HepG2 (cell line): ENCODE data around the gene RPL37. TPM values are rescaled to one million over a fixed set of nuclear protein-coding genes. Genes with fewer than 3 reads are reported as not detected.

Experiments used
- ARID2 ChIP-seq: sonication (generic); formaldehyde crosslinking; IDR thresholded peaks from 2 replicates; pipeline ENCODE4 v1.8.1; 2022; ENCODE audit warnings: mild to moderate bottlenecking, missing genetic modification reagents, borderline replicate concordance
- CHD4 ChIP-seq: fragments of 200-600 bp; sonication (generic); IDR thresholded peaks from 2 replicates; pipeline ENCODE4 v1.7.0; 2017; ENCODE audit warnings: mild to moderate bottlenecking, low read length, borderline replicate concordance
- DMTF1 ChIP-seq: sonication (generic); formaldehyde crosslinking; IDR thresholded peaks from 2 replicates; pipeline ENCODE4 v1.4.0; 2020; ENCODE audit warnings: mild to moderate bottlenecking, missing genetic modification reagents
- FOXM1 ChIP-seq: sonication (generic); formaldehyde crosslinking; IDR thresholded peaks from 2 replicates; pipeline ENCODE4 v1.5.0; 2020; ENCODE audit warnings: missing genetic modification reagents
- IRX3 ChIP-seq: sonication (generic); formaldehyde crosslinking; IDR thresholded peaks from 2 replicates; pipeline ENCODE4 v1.8.1; 2023; ENCODE audit warnings: mild to moderate bottlenecking, low read depth, missing genetic modification reagents, borderline replicate concordance
- ISL2 ChIP-seq: sonication (generic); formaldehyde crosslinking; IDR thresholded peaks from 2 replicates; pipeline ENCODE4 v1.5.0; 2020; ENCODE audit warnings: missing genetic modification reagents
- MTA3 ChIP-seq: sonication (generic); formaldehyde crosslinking; IDR thresholded peaks from 2 replicates; pipeline ENCODE4 v1.4.0; 2020; ENCODE audit warnings: missing genetic modification reagents
- NONO ChIP-seq, 2 experiments: fragments of 450-650 bp in 1 of 2; sonication (generic) in 1 of 2; formaldehyde crosslinking in 1 of 2; IDR thresholded peaks in 1 of 2; conservative IDR thresholded peaks in 1 of 2; 2 replicates each; pipeline versions ENCODE4 v1.6.1 to v1.8.0; 2017 to 2022; ENCODE audit warnings: mild to moderate bottlenecking in 1 of 2, missing genetic modification reagents in 1 of 2, moderate library complexity in 1 of 2
- NR0B2 ChIP-seq: sonication (generic); formaldehyde crosslinking; IDR thresholded peaks from 2 replicates; pipeline ENCODE4 v1.4.0; 2020; ENCODE audit warnings: mild to moderate bottlenecking, missing genetic modification reagents
- PTBP1 ChIP-seq: fragments of 200-400 bp; formaldehyde crosslinking; IDR thresholded peaks from 2 replicates; pipeline ENCODE4 v1.6.1; 2018; ENCODE audit warnings: low read length, low read depth; ENCODE audit not compliant: poor library complexity, severe bottlenecking
- TAF15 ChIP-seq: fragments of 200-400 bp; formaldehyde crosslinking; IDR thresholded peaks from one replicate; pipeline ENCODE4 v1.6.1; 2018; ENCODE audit warnings: mild to moderate bottlenecking, low read depth, low read length; ENCODE audit not compliant: poor library complexity, severe bottlenecking
- TRIM22 ChIP-seq: fragments of 450-650 bp; IDR thresholded peaks from 2 replicates; pipeline ENCODE4 v1.6.1; 2017
- ZBTB20 ChIP-seq: sonication (generic); formaldehyde crosslinking; IDR thresholded peaks from 2 replicates; pipeline ENCODE4 v1.8.1; 2023; ENCODE audit warnings: missing genetic modification reagents, low read depth, mild to moderate bottlenecking, borderline replicate concordance
- ZBTB33 ChIP-seq: sonication (generic); formaldehyde crosslinking; IDR thresholded peaks from 2 replicates; pipeline ENCODE4 v1.4.0; 2020; ENCODE audit warnings: missing genetic modification reagents
- ZFP36L2 ChIP-seq: sonication (generic); formaldehyde crosslinking; IDR thresholded peaks from 2 replicates; pipeline ENCODE4 v1.4.0; 2020; ENCODE audit warnings: missing genetic modification reagents
- ZNF281 ChIP-seq: sonication (generic); formaldehyde crosslinking; IDR thresholded peaks from 2 replicates; pipeline ENCODE4 v1.4.0; 2020; ENCODE audit warnings: missing genetic modification reagents, borderline replicate concordance
- ZNF547 ChIP-seq: sonication (generic); formaldehyde crosslinking; IDR thresholded peaks from 2 replicates; pipeline ENCODE4 v1.5.1; 2020; ENCODE audit warnings: mild to moderate bottlenecking, missing genetic modification reagents
- polyA plus RNA-seq, 8 experiments: library from polyadenylated mRNA; depleted of rRNA in 3 of 8; stranded (reverse) in 7 of 8; unstranded in 1 of 8; fragments of >200 nt; fragmentation: Illumina TruSeq in 4 of 8; extraction: Trizol in 4 of 8; gene quantifications; 2 replicates each; pipeline versions ENCODE4 v1.2.1 to v1.2.3, GENCODE V29; 2011 to 2016; ENCODE audit warnings: low read depth in 4 of 8, missing spikeins in 1 of 8, mixed read lengths in 1 of 8; ENCODE audit not compliant: insufficient read depth in 1 of 8
- total RNA-seq, 5 experiments: library from RNA; depleted of rRNA; stranded (reverse); fragments of >200 nt; fragmentation: Illumina TruSeq; extraction: Trizol; gene quantifications; 2 replicates each; pipeline ENCODE4 v1.2.3, GENCODE V29; 2016; ENCODE audit warnings: low read depth in 1 of 5

RPL37 gene
- total and polyA plus RNA-seq, 2 of the 13 experiments (the other 11 are each of a cell fraction or from before 2014, with no cell fraction given): 1,981 to 3,367 TPM

- TF ChIP-seq ZNF547 (CRISPR knock-in tag) (peak; percentile 85), ZFP36L2 (CRISPR knock-in tag) (no peak; the same call in 1 of the 2 replicates), ISL2 (CRISPR knock-in tag) (no peak; the same call in none of the 2 replicates), NONO (IDR thresholded peaks at IDR 0.05) (no peak), NONO (CRISPR knock-in tag; conservative IDR thresholded peaks at IDR 0.05) (peak; percentile 99), DMTF1 (CRISPR knock-in tag) (no peak), ZNF281 (CRISPR knock-in tag) (peak; percentile 45; the same call in 1 of the 2 replicates), TAF15 (no peak), TRIM22 (no peak), IRX3 (CRISPR knock-in tag) (no peak), MTA3 (CRISPR knock-in tag) (no peak), CHD4 (no peak), ZBTB20 (CRISPR knock-in tag) (peak; percentile 93), PTBP1 (no peak), ZBTB33 (CRISPR knock-in tag) (peak; percentile 78), ARID2 (CRISPR knock-in tag) (0 out of 2 replicates have a peak, but pooled peaks have one; percentile 35), FOXM1 (CRISPR knock-in tag) (no peak), NR0B2 (CRISPR knock-in tag) (peak; percentile 81)
Measured at GRCh38 chr5:40834849-40835787, at the start of gene RPL37 (continued).
